WERI-Rb-1 (cell line): ENCODE results near the gene TDP1.
"Not testable (repeated sequence)": the region's sequence is repeated elsewhere in the genome, so short reads cannot be mapped to it uniquely, and the experiment has no call there.

Experiments used
- DNase-seq: peaks from one replicate; pipeline ENCODE4 v3.0.0-alpha.2; 2020
- H3K27ac ChIP-seq: fragments of 250-450 bp; sonication (Bioruptor Pico); 2 replicates; pipeline ENCODE4 v1.5.1; 2020; ENCODE audit warnings: mild to moderate bottlenecking, moderate library complexity
- H3K27me3 ChIP-seq: fragments of 250-450 bp; sonication (Bioruptor Pico); 2 replicates; pipeline ENCODE4 v1.5.1; 2021; ENCODE audit warnings: mild to moderate bottlenecking, low read depth, moderate library complexity; ENCODE audit not compliant: insufficient read depth, severe bottlenecking
- H3K36me3 ChIP-seq: fragments of 250-450 bp; sonication (Bioruptor Pico); 2 replicates; pipeline ENCODE4 v1.5.1; 2020; ENCODE audit warnings: mild to moderate bottlenecking, moderate library complexity
- H3K4me3 ChIP-seq: 2 replicates; pipeline ENCODE4 v1.5.1; 2011; ENCODE audit warnings: low read depth, mild to moderate bottlenecking, control low read depth, low read length
- H3K9me3 ChIP-seq: fragments of 250-450 bp; sonication (Bioruptor Pico); 2 replicates; pipeline ENCODE4 v1.5.1; 2021; ENCODE audit warnings: mild to moderate bottlenecking, moderate library complexity; ENCODE audit not compliant: severe bottlenecking
- TF ChIP-seq, protein P1 (sequence below): IDR thresholded peaks from 2 replicates; pipeline ENCODE4 v1.5.1; 2011; ENCODE audit warnings: low read depth, mild to moderate bottlenecking, control low read depth, inconsistent platforms, low read length

The TDP1 gene

DNA sequence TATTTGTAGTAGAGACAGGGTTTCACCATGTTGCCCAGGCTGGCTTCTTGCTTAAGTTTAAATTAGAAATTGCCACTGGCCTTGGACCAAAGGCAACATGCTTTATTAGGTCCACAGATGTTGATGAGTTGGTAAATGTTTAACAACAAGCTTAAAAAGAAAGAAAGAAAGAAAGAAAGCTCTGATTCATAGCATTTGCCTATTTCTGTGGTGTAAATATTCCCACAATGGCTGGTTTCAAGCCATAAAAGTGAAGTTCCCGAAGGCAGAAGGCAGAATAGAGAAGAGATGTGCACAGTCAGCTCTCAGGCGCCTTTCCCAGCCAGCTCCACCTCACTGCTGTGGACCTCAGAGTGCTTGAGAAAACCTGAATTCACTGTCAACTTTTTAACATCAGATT lies 132.4 kb downstream of the TDP1 start:
- no peak for DNase-seq
- Histone ChIP-seq H3K36me3 (no peaks in the 10 kb centered on the region), H3K27ac (no peak overlapping the region), H3K9me3 (no peaks in the 10 kb centered on the region), H3K4me3 (no peak overlapping the region), H3K27me3 (no peaks in the 10 kb centered on the region)
- TF ChIP-seq, protein P1, sequence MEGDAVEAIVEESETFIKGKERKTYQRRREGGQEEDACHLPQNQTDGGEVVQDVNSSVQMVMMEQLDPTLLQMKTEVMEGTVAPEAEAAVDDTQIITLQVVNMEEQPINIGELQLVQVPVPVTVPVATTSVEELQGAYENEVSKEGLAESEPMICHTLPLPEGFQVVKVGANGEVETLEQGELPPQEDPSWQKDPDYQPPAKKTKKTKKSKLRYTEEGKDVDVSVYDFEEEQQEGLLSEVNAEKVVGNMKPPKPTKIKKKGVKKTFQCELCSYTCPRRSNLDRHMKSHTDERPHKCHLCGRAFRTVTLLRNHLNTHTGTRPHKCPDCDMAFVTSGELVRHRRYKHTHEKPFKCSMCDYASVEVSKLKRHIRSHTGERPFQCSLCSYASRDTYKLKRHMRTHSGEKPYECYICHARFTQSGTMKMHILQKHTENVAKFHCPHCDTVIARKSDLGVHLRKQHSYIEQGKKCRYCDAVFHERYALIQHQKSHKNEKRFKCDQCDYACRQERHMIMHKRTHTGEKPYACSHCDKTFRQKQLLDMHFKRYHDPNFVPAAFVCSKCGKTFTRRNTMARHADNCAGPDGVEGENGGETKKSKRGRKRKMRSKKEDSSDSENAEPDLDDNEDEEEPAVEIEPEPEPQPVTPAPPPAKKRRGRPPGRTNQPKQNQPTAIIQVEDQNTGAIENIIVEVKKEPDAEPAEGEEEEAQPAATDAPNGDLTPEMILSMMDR: no peak

DNA sequence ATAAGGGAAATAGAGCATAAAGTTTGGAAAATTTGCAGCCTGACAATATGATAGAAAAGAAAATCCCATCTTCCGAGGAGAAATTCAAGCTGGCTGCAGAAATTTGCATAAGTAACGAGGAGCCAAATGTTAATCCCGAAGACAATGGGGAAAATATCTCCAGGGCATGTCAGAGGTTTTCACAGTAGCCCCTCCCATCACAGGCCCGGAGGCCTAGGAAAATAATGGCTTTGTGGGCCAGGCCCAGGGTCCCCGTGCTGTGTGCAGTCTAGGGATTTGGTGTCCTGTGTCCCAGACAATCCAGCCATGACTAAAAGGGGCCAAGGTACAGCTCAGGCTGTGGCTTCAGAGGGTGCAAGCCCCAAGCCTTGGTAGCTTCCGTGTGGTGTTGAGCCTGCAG lies 133.8 kb downstream of the TDP1 start:
- not testable (repeated sequence) for H3K36me3 ChIP-seq, H3K4me3 ChIP-seq, H3K27ac ChIP-seq, H3K9me3 ChIP-seq, H3K27me3 ChIP-seq, DNase-seq

DNA sequence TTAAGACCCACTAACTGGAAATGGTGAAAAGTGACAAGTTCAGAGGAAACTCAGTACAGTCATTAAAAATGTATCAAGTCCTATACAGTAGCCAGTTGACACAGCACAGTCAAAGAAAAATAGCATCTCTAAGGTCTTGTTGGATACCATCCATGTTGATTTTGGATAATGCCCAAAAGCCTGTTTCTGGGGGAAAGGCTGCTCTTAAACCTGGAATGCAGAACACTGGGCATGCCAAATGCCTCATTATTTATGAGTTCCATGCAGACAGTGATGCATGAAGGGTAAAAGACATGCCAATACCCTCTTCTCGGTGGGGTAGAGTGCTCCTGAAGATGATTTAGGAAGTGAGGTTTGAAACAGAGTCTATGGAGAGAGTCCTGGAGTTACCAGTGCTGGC lies 135.7 kb downstream of the TDP1 start:
- Histone ChIP-seq H3K27me3 (no peaks in the 10 kb centered on the region), H3K9me3 (no peaks in the 10 kb centered on the region), H3K36me3 (no peaks in the 10 kb centered on the region), H3K4me3 (no peak overlapping the region), H3K27ac (no peak overlapping the region)
- TF ChIP-seq, protein P1: no peak
- DNase-seq: no peak

DNA sequence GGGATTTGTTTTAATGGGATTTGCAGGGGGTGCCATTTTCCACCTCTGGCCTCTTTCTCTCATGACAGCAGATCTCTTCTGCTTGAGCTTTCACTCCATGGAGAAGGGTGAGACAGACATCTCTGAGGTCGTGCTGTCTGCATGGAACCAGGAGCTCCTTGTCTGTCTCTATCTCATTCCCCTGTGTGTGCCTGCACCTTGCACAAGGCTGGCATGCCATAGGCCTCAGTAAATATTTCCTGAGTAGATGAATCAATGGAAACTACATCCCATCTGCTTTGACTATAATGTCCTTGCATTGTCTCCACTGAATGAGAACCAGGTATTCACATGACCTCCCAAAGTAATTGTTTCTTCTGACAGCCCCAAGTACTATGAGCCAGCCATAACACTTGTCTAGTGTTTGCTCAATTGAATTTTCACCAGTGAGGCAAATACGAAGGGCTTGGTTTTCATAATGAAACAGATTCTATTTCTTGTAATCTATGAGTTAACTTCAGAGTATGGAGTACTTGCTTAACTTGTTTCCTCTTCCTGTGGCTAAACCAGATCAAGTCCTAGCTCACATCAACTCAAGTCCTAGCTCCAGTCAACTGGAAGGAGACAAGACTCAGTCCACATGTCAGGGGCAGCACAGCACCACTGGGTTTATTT lies 138.3 kb downstream of the TDP1 start:
- Histone ChIP-seq H3K9me3 (no peaks in the 10 kb centered on the region), H3K27ac (no peak overlapping the region), H3K27me3 (no peaks in the 10 kb centered on the region), H3K36me3 (no peaks in the 10 kb centered on the region), H3K4me3 (no peak overlapping the region)
- TF ChIP-seq, protein P1: no peak
- no peak for DNase-seq
